Fibroblast of gingiva (primary cell): Measurements from ENCODE around the gene ILDR2.

ENCODE experiments used
- DNase-seq: peaks from one replicate; pipeline ENCODE4 v3.0.0-alpha.2; 2011; ENCODE audit warnings: low read depth

Gene ILDR2

GRCh38 chr1:166924823-166925541 is 50.4 kb downstream of the ILDR2 start:
- DNase-seq, result no peak

- DNase-seq, result no peak
Measured at GRCh38 chr1:166920561-166921475, 54.5 kb downstream of the ILDR2 start.

GRCh38 chr1:166918956-166919316 is 56.4 kb downstream of the ILDR2 start:
- no peak for DNase-seq

GRCh38 chr1:166918088-166918955 is 57.0 kb downstream of the ILDR2 start:
- DNase-seq, result no peak

- DNase-seq, result no peak
Measured at GRCh38 chr1:166915941-166916340, 59.4 kb downstream of the ILDR2 start.

- no peak for DNase-seq
Measured at GRCh38 chr1:166915042-166915441, 60.3 kb downstream of the ILDR2 start.

GRCh38 chr1:166914111-166914510 is 61.2 kb downstream of the ILDR2 start:
- DNase-seq, result no peak

- DNase-seq, result no peak
Measured at GRCh38 chr1:166911624-166912023, 63.7 kb downstream of the ILDR2 start.

- peak; percentile 41 for DNase-seq
Measured at GRCh38 chr1:166910396-166910994, 64.8 kb downstream of the ILDR2 start.

GRCh38 chr1:166908942-166909341 is 66.4 kb downstream of the ILDR2 start:
- DNase-seq, result no peak

GRCh38 chr1:166907763-166908162 is 67.6 kb downstream of the ILDR2 start:
- DNase-seq, result no peak

GRCh38 chr1:166907051-166907450 is 68.3 kb downstream of the ILDR2 start:
- DNase-seq, result no peak

GRCh38 chr1:166906647-166907046 is 68.7 kb downstream of the ILDR2 start:
- DNase-seq, result no peak

GRCh38 chr1:166905900-166906299 is 69.4 kb downstream of the ILDR2 start:
- no peak for DNase-seq

GRCh38 chr1:166905136-166905535 is 70.2 kb downstream of the ILDR2 start:
- no peak for DNase-seq

- DNase-seq, result no peak
Measured at GRCh38 chr1:166903232-166903631, 72.1 kb downstream of the ILDR2 start.

- no peak for DNase-seq
Measured at GRCh38 chr1:166902279-166902678, 73.1 kb downstream of the ILDR2 start.

GRCh38 chr1:166900987-166901386 is 74.4 kb downstream of the ILDR2 start:
- no peak for DNase-seq

GRCh38 chr1:166899769-166900168 is 75.6 kb downstream of the ILDR2 start:
- no peak for DNase-seq

- no peak for DNase-seq
Measured at GRCh38 chr1:166895766-166896165, 79.6 kb downstream of the ILDR2 start.

- DNase-seq, result no peak
Measured at GRCh38 chr1:166889776-166890175, 85.6 kb downstream of the ILDR2 start.
